Smooth muscle cell (in vitro differentiated cells): ENCODE results near the gene SULT1E1. TPM values are rescaled to one million over a fixed set of nuclear protein-coding genes. Genes with fewer than 3 reads are reported as not detected.

ENCODE experiments used
- DNase-seq: peaks from one replicate; lab custom pipeline; 2025; ENCODE audit not compliant: unreplicated experiment; lab: John Stamatoyannopoulos, UW
- H2AFZ ChIP-seq: fragments of 200-600 bp; sonication (generic); 2 replicates; pipeline ENCODE4 v1.6.0; 2016; ENCODE audit warnings: antibody characterized with exemption, low read depth, mild to moderate bottlenecking
- H3F3A ChIP-seq: fragments of 200-600 bp; sonication (generic); 2 replicates; pipeline ENCODE4 v1.6.0; 2017; ENCODE audit warnings: antibody characterized with exemption, low read depth
- H3K27ac ChIP-seq: fragments of 200-600 bp; sonication (generic); 2 replicates; pipeline ENCODE4 v1.5.1; 2016; ENCODE audit warnings: low read depth, mild to moderate bottlenecking
- H3K27me3 ChIP-seq: fragments of 200-600 bp; sonication (generic); 2 replicates; pipeline ENCODE4 v1.6.1; 2016; ENCODE audit warnings: low read depth, mild to moderate bottlenecking
- H3K36me3 ChIP-seq: fragments of 200-600 bp; sonication (generic); 2 replicates; pipeline ENCODE4 v1.5.1; 2016; ENCODE audit warnings: low read depth
- H3K4me1 ChIP-seq: fragments of 200-600 bp; sonication (generic); 2 replicates; pipeline ENCODE4 v1.5.1; 2016; ENCODE audit warnings: low read depth
- H3K4me2 ChIP-seq: fragments of 200-600 bp; sonication (generic); 2 replicates; pipeline ENCODE4 v1.6.0; 2016; ENCODE audit warnings: mild to moderate bottlenecking
- H3K4me3 ChIP-seq: fragments of 200-600 bp; sonication (generic); 2 replicates; pipeline ENCODE4 v1.5.1; 2016; ENCODE audit warnings: mild to moderate bottlenecking
- H3K79me2 ChIP-seq: fragments of 200-600 bp; sonication (generic); 2 replicates; pipeline ENCODE4 v1.6.0; 2016; ENCODE audit warnings: low read depth, mild to moderate bottlenecking
- H3K9ac ChIP-seq: fragments of 200-600 bp; sonication (generic); 2 replicates; pipeline ENCODE4 v1.6.0; 2016; ENCODE audit warnings: low read depth
- H3K9me3 ChIP-seq: fragments of 200-600 bp; sonication (generic); replicated peaks from 2 replicates; pipeline ENCODE4 v1.5.1; 2016; ENCODE audit warnings: low read depth
- H4K20me1 ChIP-seq: fragments of 200-600 bp; sonication (generic); 2 replicates; pipeline ENCODE4 v1.6.0; 2016; ENCODE audit warnings: low read depth
- WGBS: methylation state at CpG from one replicate; pipeline ENCODE4 v1.1.7; 2016; ENCODE audit warnings: low lambda C conversion rate; 5-methylcytosine and 5-hydroxymethylcytosine counted together
- polyA plus RNA-seq: library from polyadenylated mRNA; unstranded; fragments of >200 nt; fragmentation: Nextera tagmentation; extraction: Ambion mirVana; gene quantifications from 2 replicates; pipeline ENCODE4 v1.2.1, GENCODE V29; 2016
- total RNA-seq: library from RNA; depleted of rRNA; stranded (reverse); fragments of >200 nt; gene quantifications from 2 replicates; pipeline ENCODE4 v1.2.3, GENCODE V29; 2014
- TF ChIP-seq, protein P1 (sequence below): fragments of 200-600 bp; sonication (generic); IDR thresholded peaks from 2 replicates; pipeline ENCODE4 v1.5.1; 2017; ENCODE audit warnings: borderline replicate concordance, mild to moderate bottlenecking, antibody characterized with exemption; ENCODE audit not compliant: insufficient read depth, poor library complexity, severe bottlenecking

Gene SULT1E1
- total and polyA plus RNA-seq, 2 experiments from 2014 or later = not detected

DNA sequence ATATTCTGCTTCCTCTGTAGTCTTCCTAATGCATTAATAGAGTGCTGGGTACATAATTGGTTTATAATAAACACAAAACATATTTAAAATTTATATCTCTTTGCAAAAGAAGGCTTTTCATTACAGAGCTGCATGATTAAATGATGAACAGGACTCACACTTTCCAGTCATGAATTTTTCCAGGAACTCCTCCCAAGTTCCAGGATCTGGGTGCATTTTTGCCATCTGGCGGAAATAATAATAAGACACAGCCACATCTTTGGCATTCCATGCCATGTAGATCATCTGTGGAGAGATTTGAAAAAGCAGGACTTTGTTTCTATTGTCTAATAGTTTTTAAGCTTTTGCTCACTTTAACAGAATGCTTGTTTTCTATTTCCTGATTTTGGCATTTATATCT lies 59.3 kb downstream of the SULT1E1 start:
- no peak overlapping the region for H3K4me3 ChIP-seq
- no peak overlapping the region for H2AFZ ChIP-seq
- no peaks in the 10 kb centered on the region for H3K79me2 ChIP-seq
- H3F3A ChIP-seq = no peaks in the 10 kb centered on the region
- no peaks in the 10 kb centered on the region for H3K27me3 ChIP-seq
- no peaks in the 10 kb centered on the region for H3K4me1 ChIP-seq
- H3K4me2 ChIP-seq = no peak overlapping the region
- no peak overlapping the region for H3K27ac ChIP-seq
- no peaks in the 10 kb centered on the region for H3K9me3 ChIP-seq
- H3K36me3 ChIP-seq = no peaks in the 10 kb centered on the region
- 74% methylated on average over 1 of the region's 1 CpG for WGBS
- TF ChIP-seq, protein P1, sequence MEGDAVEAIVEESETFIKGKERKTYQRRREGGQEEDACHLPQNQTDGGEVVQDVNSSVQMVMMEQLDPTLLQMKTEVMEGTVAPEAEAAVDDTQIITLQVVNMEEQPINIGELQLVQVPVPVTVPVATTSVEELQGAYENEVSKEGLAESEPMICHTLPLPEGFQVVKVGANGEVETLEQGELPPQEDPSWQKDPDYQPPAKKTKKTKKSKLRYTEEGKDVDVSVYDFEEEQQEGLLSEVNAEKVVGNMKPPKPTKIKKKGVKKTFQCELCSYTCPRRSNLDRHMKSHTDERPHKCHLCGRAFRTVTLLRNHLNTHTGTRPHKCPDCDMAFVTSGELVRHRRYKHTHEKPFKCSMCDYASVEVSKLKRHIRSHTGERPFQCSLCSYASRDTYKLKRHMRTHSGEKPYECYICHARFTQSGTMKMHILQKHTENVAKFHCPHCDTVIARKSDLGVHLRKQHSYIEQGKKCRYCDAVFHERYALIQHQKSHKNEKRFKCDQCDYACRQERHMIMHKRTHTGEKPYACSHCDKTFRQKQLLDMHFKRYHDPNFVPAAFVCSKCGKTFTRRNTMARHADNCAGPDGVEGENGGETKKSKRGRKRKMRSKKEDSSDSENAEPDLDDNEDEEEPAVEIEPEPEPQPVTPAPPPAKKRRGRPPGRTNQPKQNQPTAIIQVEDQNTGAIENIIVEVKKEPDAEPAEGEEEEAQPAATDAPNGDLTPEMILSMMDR = no peak
- no peak overlapping the region for H3K9ac ChIP-seq
- no peaks in the 10 kb centered on the region for H4K20me1 ChIP-seq
- no peak for DNase-seq

GRCh38 chr4:69799337-69799736 lies 60.6 kb downstream of the SULT1E1 start:
- Histone ChIP-seq H3K79me2 (no peaks in the 10 kb centered on the region), H3K9me3 (no peaks in the 10 kb centered on the region), H3K4me3 (no peak overlapping the region), H2AFZ (no peak overlapping the region), H3K9ac (no peak overlapping the region), H3K27ac (no peak overlapping the region), H4K20me1 (no peaks in the 10 kb centered on the region), H3K4me2 (no peak overlapping the region), H3K4me1 (no peaks in the 10 kb centered on the region), H3F3A (no peaks in the 10 kb centered on the region), H3K27me3 (no peaks in the 10 kb centered on the region), H3K36me3 (no peaks in the 10 kb centered on the region)
- no peak for DNase-seq
- TF ChIP-seq, protein P1 = no peak
- WGBS = 100% methylated on average over 3 of the region's 3 CpGs

DNA sequence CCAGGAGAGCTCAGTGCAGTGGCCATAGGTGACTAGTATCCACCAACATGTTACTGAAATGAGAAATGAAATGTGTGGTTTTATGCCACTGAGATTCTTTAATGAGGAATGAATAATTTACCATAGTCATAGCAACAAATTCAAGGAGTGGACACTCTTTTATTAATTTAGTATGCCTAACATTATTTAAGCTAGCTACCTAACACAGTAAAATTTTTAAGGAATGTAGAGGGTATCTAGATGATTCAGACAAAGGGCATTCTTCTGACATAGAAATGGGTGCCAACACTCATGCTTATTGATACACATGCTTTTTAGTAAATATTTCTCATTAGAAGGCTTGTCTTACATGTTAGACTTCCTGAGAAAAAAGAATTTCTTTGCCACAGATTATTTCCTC lies 66.2 kb downstream of the SULT1E1 start:
- H4K20me1 ChIP-seq = no peaks in the 10 kb centered on the region
- H3K4me3 ChIP-seq = no peak overlapping the region
- DNase-seq = no peak
- no peak overlapping the region for H3K27ac ChIP-seq
- H3K4me1 ChIP-seq = no peaks in the 10 kb centered on the region
- no peaks in the 10 kb centered on the region for H3F3A ChIP-seq
- H3K9ac ChIP-seq = no peak overlapping the region
- no peak overlapping the region for H3K4me2 ChIP-seq
- H3K36me3 ChIP-seq = no peaks in the 10 kb centered on the region
- TF ChIP-seq, protein P1 = no peak
- H3K27me3 ChIP-seq = no peaks in the 10 kb centered on the region
- no peaks in the 10 kb centered on the region for H3K9me3 ChIP-seq
- H3K79me2 ChIP-seq = no peaks in the 10 kb centered on the region
- H2AFZ ChIP-seq = no peak overlapping the region

Other genes starting within 250 kb of the SULT1E1 start
- not detected in 2 replicates for gene UGT2A2, start 220.5 kb downstream of the SULT1E1 start, total RNA-seq
- not detected in 2 replicates for gene UGT2A2, start 220.5 kb downstream of the SULT1E1 start, polyA plus RNA-seq
- gene UGT2A1, start 206.9 kb downstream of the SULT1E1 start, total RNA-seq = not detected in 2 replicates
- not detected in 2 replicates for gene UGT2A1, start 206.9 kb downstream of the SULT1E1 start, polyA plus RNA-seq
- 0.13 TPM in 1 of 2 replicates, not detected in the other for gene SULT1B1, start 99.5 kb downstream of the SULT1E1 start, total RNA-seq
- gene SULT1B1, start 99.5 kb downstream of the SULT1E1 start, polyA plus RNA-seq = 0.02 TPM in 1 of 2 replicates, not detected in the other
- gene CSN1S1, start 70.9 kb upstream of the SULT1E1 start, total RNA-seq = not detected in 2 replicates
- not detected in 2 replicates for gene CSN1S1, start 70.9 kb upstream of the SULT1E1 start, polyA plus RNA-seq
- not detected in 2 replicates for gene CSN2, start 105.6 kb upstream of the SULT1E1 start, total RNA-seq
- not detected in 2 replicates for gene CSN2, start 105.6 kb upstream of the SULT1E1 start, polyA plus RNA-seq
- gene STATH, start 135.8 kb upstream of the SULT1E1 start, total RNA-seq = not detected in 2 replicates
- gene STATH, start 135.8 kb upstream of the SULT1E1 start, polyA plus RNA-seq = not detected in 2 replicates
- 1.1 TPM in 1 of 2 replicates, not detected in the other for gene HTN3, start 168.3 kb upstream of the SULT1E1 start, total RNA-seq
- gene HTN3, start 168.3 kb upstream of the SULT1E1 start, polyA plus RNA-seq = 2.9 TPM in 1 of 2 replicates, not detected in the other
- gene HTN1, start 190.3 kb upstream of the SULT1E1 start, total RNA-seq = 0.54 TPM in 1 of 2 replicates, not detected in the other
- gene HTN1, start 190.3 kb upstream of the SULT1E1 start, polyA plus RNA-seq = 1.8 TPM in 1 of 2 replicates, not detected in the other